NCI-H748 (cell line): Measurements from ENCODE around the gene PRDX5.
A peak's percentile ranks its signal among the peaks of the same experiment; 100 is the strongest.

ENCODE experiments used
- DNase-seq: peaks from one replicate; lab custom pipeline; 2025; ENCODE audit not compliant: unreplicated experiment; lab: John Stamatoyannopoulos, UW

The PRDX5 gene

DNA sequence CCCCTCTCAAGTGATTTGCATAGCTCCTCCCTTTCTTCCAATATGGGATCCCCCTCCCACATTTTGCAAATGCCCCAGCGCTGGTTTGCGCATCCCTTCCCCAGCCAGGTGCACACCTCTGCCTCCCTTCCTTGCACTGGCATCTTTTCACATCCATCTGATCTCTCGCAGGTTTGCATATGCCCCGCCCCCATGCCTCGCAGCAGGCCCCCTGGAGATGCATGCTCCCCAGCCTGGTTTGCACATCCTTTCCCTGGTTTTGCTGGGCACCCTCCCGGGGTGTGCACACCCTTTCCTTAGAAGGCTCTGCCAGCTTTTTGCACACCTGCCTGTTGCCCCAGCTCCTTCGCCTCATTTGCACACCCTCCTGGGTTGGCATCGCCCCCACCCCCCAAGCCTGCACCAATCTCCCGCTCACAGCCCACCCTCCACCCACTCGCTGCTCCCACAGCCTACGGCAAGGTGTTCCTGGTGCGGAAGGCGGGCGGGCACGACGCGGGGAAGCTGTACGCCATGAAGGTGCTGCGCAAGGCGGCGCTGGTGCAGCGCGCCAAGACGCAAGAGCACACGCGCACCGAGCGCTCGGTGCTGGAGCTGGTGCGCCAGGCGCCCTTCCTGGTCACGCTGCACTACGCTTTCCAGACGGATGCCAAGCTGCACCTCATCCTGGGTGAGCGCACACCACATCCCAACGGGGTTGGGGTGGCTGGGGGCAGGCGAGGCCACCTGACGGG, 42.0 kb downstream of the PRDX5 start:
- DNase-seq, result peak; percentile 73

DNA sequence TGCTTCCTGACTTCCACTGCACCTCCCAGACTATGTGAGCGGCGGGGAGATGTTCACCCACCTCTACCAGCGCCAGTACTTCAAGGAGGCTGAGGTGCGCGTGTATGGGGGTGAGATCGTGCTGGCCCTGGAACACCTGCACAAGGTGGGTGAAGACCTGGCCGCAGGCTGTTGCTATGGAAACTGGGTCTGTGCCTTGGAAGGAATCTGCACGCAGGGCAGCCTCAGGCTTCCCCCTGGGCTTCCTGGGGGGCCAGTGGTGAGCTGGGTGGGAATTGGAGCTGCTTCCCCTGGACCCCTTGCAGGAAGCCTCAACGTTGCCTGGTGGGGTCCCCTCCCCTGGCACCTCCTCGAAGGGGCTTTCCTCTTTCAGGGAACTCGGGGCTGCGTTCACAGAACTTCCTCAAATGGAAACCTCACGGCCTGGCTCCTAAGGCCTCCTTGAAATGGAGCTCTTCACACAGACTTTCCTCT, 42.6 kb downstream of the PRDX5 start:
- DNase-seq, result peak; percentile 45

- no peak for DNase-seq
Measured at GRCh38 chr11:64361659-64362058, 43.7 kb downstream of the PRDX5 start.

GRCh38 chr11:64362339-64362738, 44.4 kb downstream of the PRDX5 start:
- DNase-seq, result no peak

DNA sequence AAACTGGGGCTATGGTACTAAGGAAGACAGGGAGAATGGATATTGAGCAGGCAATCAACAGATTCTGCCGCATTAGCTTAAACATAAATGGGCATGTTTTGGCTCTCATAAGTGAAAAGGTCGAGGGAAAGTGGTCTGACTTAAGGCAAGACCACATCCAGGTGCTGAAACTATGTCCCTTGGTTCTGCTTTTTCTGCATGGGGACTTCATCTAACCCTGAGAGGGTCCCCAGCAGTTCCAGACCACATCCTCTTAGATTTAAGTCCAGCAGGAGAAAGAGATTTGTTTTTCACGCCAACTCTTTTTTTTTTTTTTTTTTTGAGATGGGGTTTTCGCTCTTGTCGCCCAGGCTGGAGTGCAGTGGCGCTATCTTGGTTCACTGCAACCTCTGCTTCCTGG, 46.5 kb downstream of the PRDX5 start:
- DNase-seq, result no peak

DNA sequence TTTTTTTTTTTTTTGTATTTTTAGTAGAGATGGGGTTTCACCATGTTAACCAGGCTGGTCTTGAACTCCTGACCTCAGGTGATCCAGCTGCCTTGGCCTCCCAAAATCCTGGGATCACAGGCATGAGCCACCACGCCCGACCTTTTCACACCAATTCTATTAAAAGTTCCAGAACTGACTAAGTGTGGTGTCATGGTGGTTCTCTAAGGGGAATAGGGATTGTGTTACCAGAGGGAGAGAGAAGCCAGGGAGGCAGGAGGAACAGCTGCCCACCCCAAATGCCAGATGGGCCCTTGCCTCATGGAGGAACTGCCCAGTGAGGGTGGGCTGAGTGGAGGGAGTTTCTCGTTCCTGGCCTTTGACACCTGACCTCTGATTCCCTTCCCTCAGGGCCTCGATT, 47.0 kb downstream of the PRDX5 start:
- no peak for DNase-seq

DNA sequence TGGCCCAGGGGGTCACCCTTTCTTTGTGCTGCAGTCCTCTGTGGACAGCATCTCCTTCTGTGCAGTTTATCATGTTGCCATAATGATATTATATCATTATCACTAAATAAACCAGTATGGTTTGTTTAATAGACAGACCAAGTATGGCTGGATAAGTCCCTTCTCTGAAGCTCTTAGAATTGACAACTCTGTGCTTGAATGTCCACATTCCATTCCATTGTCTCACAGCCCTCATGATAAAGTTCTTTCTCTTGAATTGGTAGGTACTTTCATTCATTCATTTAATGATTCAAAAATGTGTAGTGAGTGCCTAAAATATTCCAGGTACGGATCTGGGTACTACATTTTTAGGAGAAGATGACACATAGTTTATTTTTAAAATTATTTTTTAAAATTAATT, 48.8 kb downstream of the PRDX5 start:
- DNase-seq, result no peak

- DNase-seq, result no peak
Measured at GRCh38 chr11:64367931-64368672, 50.2 kb downstream of the PRDX5 start.

- no peak for DNase-seq
Measured at GRCh38 chr11:64368673-64369074, 50.8 kb downstream of the PRDX5 start.

DNA sequence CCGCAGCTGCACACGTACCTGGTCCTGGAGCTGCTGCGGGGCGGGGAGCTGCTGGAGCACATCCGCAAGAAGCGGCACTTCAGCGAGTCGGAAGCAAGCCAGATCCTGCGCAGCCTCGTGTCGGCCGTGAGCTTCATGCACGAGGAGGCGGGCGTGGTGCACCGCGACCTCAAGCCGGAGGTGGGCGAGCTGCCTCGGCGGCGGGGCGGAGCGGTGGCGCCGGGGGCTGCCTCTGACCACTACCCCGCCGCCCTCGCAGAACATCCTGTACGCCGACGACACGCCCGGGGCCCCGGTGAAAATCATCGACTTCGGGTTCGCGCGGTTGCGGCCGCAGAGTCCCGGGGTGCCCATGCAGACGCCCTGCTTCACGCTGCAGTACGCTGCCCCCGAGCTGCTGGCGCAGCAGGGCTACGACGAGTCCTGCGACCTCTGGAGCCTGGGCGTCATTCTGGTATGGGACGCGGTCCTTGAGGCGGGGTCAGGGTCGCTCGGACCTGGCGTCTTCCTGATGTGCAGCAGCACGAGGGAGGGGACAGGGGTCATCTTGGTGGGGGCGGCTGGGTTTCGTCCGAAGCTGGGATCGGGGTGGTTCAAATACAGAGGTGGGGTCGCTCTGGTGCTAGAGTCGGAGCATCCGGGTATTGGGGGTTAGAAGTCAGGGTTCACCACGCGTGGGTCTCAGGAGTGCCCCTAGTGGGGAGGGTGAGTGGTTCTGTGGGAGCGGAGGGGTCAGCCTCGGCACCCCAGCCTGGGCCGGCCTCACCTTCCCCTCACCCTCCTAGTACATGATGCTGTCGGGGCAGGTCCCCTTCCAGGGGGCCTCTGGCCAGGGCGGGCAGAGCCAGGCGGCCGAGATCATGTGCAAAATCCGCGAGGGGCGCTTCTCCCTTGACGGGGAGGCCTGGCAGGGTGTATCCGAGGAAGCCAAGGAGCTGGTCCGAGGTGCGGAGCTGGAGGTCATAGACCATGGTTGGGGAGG, 51.8 kb downstream of the PRDX5 start:
- DNase-seq, result no peak

DNA sequence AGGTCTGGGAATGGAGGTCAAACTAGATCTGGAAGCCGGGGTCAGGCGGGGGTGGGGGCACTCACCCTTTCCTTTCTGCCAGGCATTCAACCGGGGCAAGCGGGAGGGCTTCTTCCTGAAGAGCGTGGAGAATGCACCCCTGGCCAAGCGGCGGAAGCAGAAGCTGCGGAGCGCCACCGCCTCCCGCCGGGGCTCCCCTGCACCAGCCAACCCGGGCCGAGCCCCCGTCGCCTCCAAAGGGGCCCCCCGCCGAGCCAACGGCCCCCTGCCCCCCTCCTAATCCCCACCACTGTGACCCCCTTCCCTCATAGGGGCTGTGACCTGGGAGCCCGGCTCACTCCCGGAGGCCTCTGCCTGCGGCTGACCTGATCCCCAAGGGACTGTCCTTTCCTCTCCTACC, 53.3 kb downstream of the PRDX5 start:
- no peak for DNase-seq
